GM12878 (cell line): ENCODE data around the gene ATG9B. TPM values are rescaled to one million over a fixed set of nuclear protein-coding genes. Genes with fewer than 3 reads are reported as not detected.

Source experiments
- BCL11A ChIP-seq: IDR thresholded peaks from 2 replicates; pipeline ENCODE4 v1.6.1; 2011; ENCODE audit warnings: low read depth, low read length
- CHD2 ChIP-seq: IDR thresholded peaks from 2 replicates; pipeline ENCODE4 v1.6.1; 2011; ENCODE audit warnings: low read depth, low read length, improper control_type of control experiment, borderline replicate concordance
- CTCF ChIP-seq, 3 experiments: IDR thresholded peaks in 2 of 3; conservative IDR thresholded peaks in 1 of 3; 2 replicates each; pipeline ENCODE4 v1.5.1; 2011; ENCODE audit warnings: low read depth in 3 of 3, low read length in 3 of 3, mild to moderate bottlenecking in 3 of 3, control low read depth in 2 of 3, moderate library complexity in 2 of 3, inconsistent platforms in 1 of 3, mixed read lengths in 1 of 3; ENCODE audit not compliant: control insufficient read depth in 2 of 3, insufficient read depth in 1 of 3; ENCODE audit errors: extremely low read depth in 1 of 3
- GABPA ChIP-seq: IDR thresholded peaks from 2 replicates; pipeline ENCODE4 v1.6.1; 2014; ENCODE audit warnings: antibody characterized with exemption, low read depth, mild to moderate bottlenecking, inconsistent platforms
- GATAD2B ChIP-seq: fragments of 450-650 bp; conservative IDR thresholded peaks from 2 replicates; pipeline ENCODE4 v1.6.1; 2017; ENCODE audit warnings: low read depth, mild to moderate bottlenecking, moderate library complexity
- IKZF1 ChIP-seq: fragments of 450-650 bp; conservative IDR thresholded peaks from 2 replicates; pipeline ENCODE4 v1.6.1; 2017; ENCODE audit warnings: antibody characterized with exemption, mild to moderate bottlenecking
- KLF5 ChIP-seq: fragments of 450-650 bp; IDR thresholded peaks from 2 replicates; pipeline ENCODE4 v1.6.1; 2014; ENCODE audit warnings: mild to moderate bottlenecking; ENCODE audit not compliant: partially characterized antibody
- MTA2 ChIP-seq: fragments of 450-650 bp; IDR thresholded peaks from 2 replicates; pipeline ENCODE4 v1.6.1; 2016; ENCODE audit warnings: low read depth, mild to moderate bottlenecking, moderate library complexity
- POLR2AphosphoS5 ChIP-seq: IDR thresholded peaks from 2 replicates; pipeline ENCODE4 v1.6.1; 2011; ENCODE audit warnings: mild to moderate bottlenecking, low read length, inconsistent platforms
- YY1 ChIP-seq: IDR thresholded peaks from 2 replicates; pipeline ENCODE4 v1.6.1; 2011; ENCODE audit warnings: low read depth, mild to moderate bottlenecking, low read length
- ZBTB11 ChIP-seq: fragments of 450-650 bp; formaldehyde crosslinking; IDR thresholded peaks from 2 replicates; pipeline ENCODE4 v1.5.0; 2022; ENCODE audit warnings: mild to moderate bottlenecking, missing genetic modification characterization
- ZBTB40 ChIP-seq: fragments of 450-650 bp; IDR thresholded peaks from 2 replicates; pipeline ENCODE4 v1.6.1; 2016; ENCODE audit warnings: mild to moderate bottlenecking, moderate library complexity, borderline replicate concordance
- ZNF687 ChIP-seq: fragments of 450-650 bp; IDR thresholded peaks from 2 replicates; pipeline ENCODE4 v1.6.1; 2017; ENCODE audit warnings: mild to moderate bottlenecking, moderate library complexity
- polyA plus RNA-seq, 11 experiments: library from polyadenylated mRNA; depleted of rRNA in 4 of 11; unstranded in 6 of 11; stranded (reverse) in 5 of 11; fragments of >200 nt; fragmentation: Nextera tagmentation in 4 of 11; fragmentation: Illumina TruSeq in 1 of 11; extraction: Ambion mirVana in 4 of 11; extraction: Trizol in 1 of 11; gene quantifications; 1 replicate in 1 of 11; 2 replicates in 10 of 11; pipeline versions ENCODE4 v1.2.1 to v1.2.3, GENCODE V29; 2011 to 2016; ENCODE audit warnings: inconsistent platforms in 2 of 11, missing spikeins in 2 of 11, low read depth in 1 of 11
- total RNA-seq, 4 experiments: library from RNA; depleted of rRNA in 3 of 4; stranded (reverse); fragments of >200 nt in 3 of 4; fragmentation: Illumina TruSeq in 1 of 4; extraction: Trizol in 1 of 4; gene quantifications; 2 replicates each; pipeline versions ENCODE4 v1.2.1 to v1.2.3, GENCODE V29; 2013 to 2021

ATG9B gene
- total and polyA plus RNA-seq, 10 of the 15 experiments (the other 5 are each of a cell fraction or from before 2014, with no cell fraction given): 0.01 to 0.83 (median 0.12) TPM; not detected in 2

- TF ChIP-seq ZNF687 (0 out of 2 replicates have a peak, but pooled peaks have one; percentile 58), IKZF1 (peak; percentile 74), GATAD2B (peak; percentile 39; the same call in 1 of the 2 replicates), ZBTB11 (CRISPR knock-in tag) (no peak), YY1 (peak; percentile 43; the same call in 1 of the 2 replicates), CTCF (IDR thresholded peaks at IDR 0.05 in 2 of 3, conservative IDR thresholded peaks at IDR 0.05 in 1 of 3; ENCODE audit: control insufficient read depth in 2 of 3, extremely low read depth in 1 of 3, insufficient read depth in 1 of 3, low read depth in 3 of 3, low read length in 3 of 3) (peak; percentile 77 to 99 (median 89)), MTA2 (no peak), ZBTB40 (no peak), KLF5 (peak; percentile 22), BCL11A (no peak), GABPA (no peak), POLR2AphosphoS5 (peak; percentile 39; the same call in 1 of the 2 replicates), CHD2 (no peak; the same call in 1 of the 2 replicates)
Observed at GRCh38 chr7:151008511-151009323, 15.6 kb downstream of the ATG9B start (continued).
